H1 (cell line): ENCODE results near the gene SOX6. TPM values are rescaled to one million over a fixed set of nuclear protein-coding genes. Genes with fewer than 3 reads are reported as not detected.

Experiments
- CTCF ChIA-PET: fragments of 300-600 bp; sonication (Branson Sonifier 250); formaldehyde crosslinking; loops from one replicate; lab custom pipeline; 2021; ENCODE audit not compliant: partially characterized antibody; lab: Charles Lee
- POLR2A ChIA-PET: fragments of 300-600 bp; sonication (Branson Sonifier 250); formaldehyde crosslinking; loops from one replicate; lab custom pipeline; 2021; ENCODE audit warnings: inconsistent platforms; ENCODE audit not compliant: partially characterized antibody; lab: Charles Lee
- DNase-seq, 2 experiments: peaks; one replicate each; pipeline versions ENCODE4 v3.0.0 to v3.0.0-alpha.2; 2010 to 2022; ENCODE audit warnings: low spot score in 2 of 2, low read depth in 1 of 2, mixed read lengths in 1 of 2
- FAIRE-seq: peaks from 2 replicates; lab custom pipeline; 2011; peaks lifted over from hg19 to GRCh38; lab: Jason Lieb, UNC
- H2AFZ ChIP-seq: 2 replicates; pipeline ENCODE4 v1.8.1; 2012; ENCODE audit warnings: low read length, inconsistent platforms
- H2AK5ac ChIP-seq: 2 replicates; pipeline ENCODE4 v1.6.1; 2013; ENCODE audit warnings: low read depth, low read length
- H2BK120ac ChIP-seq: replicated peaks from 2 replicates; pipeline ENCODE3; 2013; ENCODE audit warnings: low read depth, low read length, inconsistent platforms
- H2BK12ac ChIP-seq: 2 replicates; pipeline ENCODE4 v1.6.1; 2013; ENCODE audit warnings: low read depth, low read length
- H2BK15ac ChIP-seq: 2 replicates; pipeline ENCODE4 v1.6.1; 2013; ENCODE audit warnings: low read length
- H2BK20ac ChIP-seq: 2 replicates; pipeline ENCODE4 v1.6.1; 2013; ENCODE audit warnings: low read length
- H2BK5ac ChIP-seq: 2 replicates; pipeline ENCODE4 v1.6.1; 2013; ENCODE audit warnings: low read depth, low read length
- H3K14ac ChIP-seq: 2 replicates; pipeline ENCODE4 v1.6.1; 2013; ENCODE audit warnings: inconsistent platforms; ENCODE audit not compliant: insufficient read length
- H3K18ac ChIP-seq: 2 replicates; pipeline ENCODE4 v1.6.1; 2013; ENCODE audit warnings: low read length; ENCODE audit errors: extremely low read depth
- H3K23ac ChIP-seq: 2 replicates; pipeline ENCODE4 v1.6.1; 2013; ENCODE audit warnings: inconsistent platforms; ENCODE audit not compliant: insufficient read length
- H3K23me2 ChIP-seq: 2 replicates; pipeline ENCODE4 v1.6.1; 2013; ENCODE audit warnings: low read depth, low read length
- H3K27ac ChIP-seq: 2 replicates; pipeline ENCODE4 v1.6.1; 2011; ENCODE audit warnings: low read depth, low read length, inconsistent platforms
- H3K27me3 ChIP-seq, 4 experiments: replicated peaks in 1 of 4; 1 replicate in 1 of 4; 2 replicates in 3 of 4; pipeline versions ENCODE4 v1.6.1 to v1.8.1; 2011 to 2013; ENCODE audit warnings: low read length in 3 of 4, mild to moderate bottlenecking in 3 of 4, inconsistent platforms in 2 of 4, mixed read lengths in 2 of 4, moderate library complexity in 1 of 4; ENCODE audit not compliant: control insufficient read depth in 3 of 4, insufficient read depth in 3 of 4; ENCODE audit errors: extremely low read depth in 1 of 4
- H3K36me3 ChIP-seq, 4 experiments: 2 replicates each; pipeline versions ENCODE4 v1.6.1 to v1.8.1; 2011 to 2013; ENCODE audit warnings: mild to moderate bottlenecking in 4 of 4, low read length in 3 of 4, moderate library complexity in 2 of 4, control low read depth in 1 of 4, inconsistent platforms in 1 of 4; ENCODE audit not compliant: insufficient read depth in 4 of 4, control insufficient read depth in 2 of 4
- H3K4ac ChIP-seq: replicated peaks from 2 replicates; pipeline ENCODE3; 2013; ENCODE audit warnings: low read length, low read depth, mixed read lengths, inconsistent platforms; ENCODE audit not compliant: insufficient read length
- H3K4me1 ChIP-seq, 4 experiments: replicated peaks in 1 of 4; 1 replicate in 1 of 4; 2 replicates in 3 of 4; pipeline versions ENCODE4 v1.6.1 to v1.8.1; 2011 to 2013; ENCODE audit warnings: low read length in 3 of 4, inconsistent platforms in 2 of 4, mixed read lengths in 1 of 4; ENCODE audit not compliant: insufficient read depth in 4 of 4, control insufficient read depth in 3 of 4
- H3K4me2 ChIP-seq, 2 experiments: 2 replicates each; pipeline versions ENCODE4 v1.6.1 to v1.8.1; 2011 to 2013; ENCODE audit warnings: low read depth in 2 of 2, low read length in 2 of 2, control low read depth in 1 of 2, inconsistent platforms in 1 of 2, mild to moderate bottlenecking in 1 of 2; ENCODE audit not compliant: insufficient read depth in 1 of 2
- H3K4me3 ChIP-seq, 4 experiments: fragments of 200-600, 300-600 bp in 1 of 4; sonication (generic), shearing (Covaris generic), sonication (Bioruptor Twin) in 1 of 4; 2 replicates each; pipeline versions ENCODE4 v1.5.1 to v1.8.1; 2011 to 2016; ENCODE audit warnings: low read length in 4 of 4, low read depth in 3 of 4, control low read depth in 2 of 4, inconsistent platforms in 2 of 4, mild to moderate bottlenecking in 2 of 4, mixed read lengths in 1 of 4, moderate library complexity in 1 of 4; ENCODE audit not compliant: insufficient read depth in 2 of 4; ENCODE audit errors: extremely low read depth in 1 of 4
- H3K56ac ChIP-seq: replicated peaks from 2 replicates; pipeline ENCODE3; 2013; ENCODE audit warnings: low read depth, mild to moderate bottlenecking, mixed read lengths, low read length, inconsistent platforms; ENCODE audit not compliant: insufficient read length
- H3K79me1 ChIP-seq: 2 replicates; pipeline ENCODE4 v1.6.1; 2013; ENCODE audit warnings: low read depth, low read length, control low read depth
- H3K79me2 ChIP-seq, 2 experiments: 2 replicates each; pipeline versions ENCODE4 v1.6.1 to v1.8.1; 2012 to 2013; ENCODE audit warnings: low read length in 2 of 2, mild to moderate bottlenecking in 2 of 2, inconsistent platforms in 1 of 2; ENCODE audit not compliant: insufficient read depth in 2 of 2, control insufficient read depth in 1 of 2
- H3K9ac ChIP-seq, 4 experiments: replicated peaks in 1 of 4; 1 replicate in 1 of 4; 2 replicates in 3 of 4; pipeline versions ENCODE4 v1.6.1 to v1.8.1; 2011 to 2013; ENCODE audit warnings: low read depth in 3 of 4, low read length in 3 of 4, control low read depth in 2 of 4, mild to moderate bottlenecking in 2 of 4, moderate library complexity in 2 of 4, inconsistent platforms in 1 of 4; ENCODE audit errors: extremely low read depth in 1 of 4
- H3K9me3 ChIP-seq, 2 experiments: 2 replicates each; pipeline versions ENCODE4 v1.6.1 to v1.8.1; 2012 to 2013; ENCODE audit warnings: mild to moderate bottlenecking in 2 of 2, moderate library complexity in 2 of 2, control low read depth in 1 of 2, inconsistent platforms in 1 of 2, low read depth in 1 of 2, low read length in 1 of 2, mixed read lengths in 1 of 2; ENCODE audit not compliant: insufficient read depth in 2 of 2
- H4K20me1 ChIP-seq, 2 experiments: replicated peaks in 1 of 2; 2 replicates each; pipeline versions ENCODE3 to v1.8.1; 2011 to 2013; ENCODE audit warnings: inconsistent platforms in 2 of 2, low read length in 2 of 2, mild to moderate bottlenecking in 1 of 2; ENCODE audit not compliant: insufficient read depth in 2 of 2, control insufficient read depth in 1 of 2
- H4K5ac ChIP-seq: 2 replicates; pipeline ENCODE4 v1.6.1; 2013; ENCODE audit warnings: low read length, low read depth, mixed read lengths, inconsistent platforms; ENCODE audit not compliant: insufficient read length
- H4K8ac ChIP-seq: 2 replicates; pipeline ENCODE4 v1.8.0; 2013; ENCODE audit warnings: mild to moderate bottlenecking, moderate library complexity, low read length, inconsistent platforms; ENCODE audit not compliant: insufficient read depth; ENCODE audit errors: extremely low read depth
- H4K91ac ChIP-seq: replicated peaks from 2 replicates; pipeline ENCODE3; 2013; ENCODE audit warnings: low read length, mixed read lengths, inconsistent platforms; ENCODE audit not compliant: insufficient read length
- TEAD4 ChIP-seq: IDR thresholded peaks from 2 replicates; pipeline ENCODE4 v1.6.1; 2012; ENCODE audit warnings: low read depth, low read length, inconsistent platforms, mixed read lengths
- WGBS, 2 experiments: shearing (Covaris generic) in 1 of 2; methylation state at CpG; one replicate each; pipeline versions ENCODE4 v1.1.6 to v1.1.7; 2013 to 2015; ENCODE audit warnings: low lambda C conversion rate in 2 of 2, mixed read lengths in 2 of 2, inconsistent platforms in 1 of 2, low coverage in 1 of 2, missing lambda C conversion rate in 1 of 2; ENCODE audit not compliant: insufficient replicate concordance in 2 of 2, insufficient coverage in 1 of 2, insufficient read length in 1 of 2; ENCODE audit errors: extremely low coverage in 1 of 2, missing lambda C conversion rate in 1 of 2; 5-methylcytosine and 5-hydroxymethylcytosine counted together
- polyA plus RNA-seq, 7 experiments: library from polyadenylated mRNA; depleted of rRNA in 3 of 7; stranded (reverse) in 5 of 7; unstranded in 2 of 7; fragments of >200 nt in 5 of 7; fragments of 200-250 nt in 2 of 7; gene quantifications; 1 replicate in 5 of 7; 2 replicates in 1 of 7; 4 replicates in 1 of 7; pipeline versions ENCODE4 v1.2.1 to v1.2.3, GENCODE V29; 2011 to 2013; ENCODE audit warnings: missing spikeins in 2 of 7, mixed read lengths in 2 of 7
- total RNA-seq: library from RNA; stranded (reverse); fragmentation: NEBNext Ultra II Directional; extraction: Animal tissue kit (Norgen Biotek cat#: 25700); gene quantifications from 2 replicates; pipeline ENCODE4 v1.2.1, GENCODE V29; 2021

Gene SOX6
- total and polyA plus RNA-seq, 2 of the 8 experiments (the other 6 are each of a cell fraction or from before 2014, with no cell fraction given), result 0.09 TPM; not detected in 1

- Histone ChIP-seq H2BK15ac (no peak overlapping the region), H3K9me3 (no peaks in the 10 kb centered on the region), H3K79me2 (no peaks in the 10 kb centered on the region), H3K27me3 (peaks cover 0 to 2% (median 1%) of the 10 kb centered on the region in 4 experiments; a peak in 1 of 7 replicates), H4K8ac (no peak overlapping the region), H3K4ac (no peak overlapping the region), H4K91ac (no peak overlapping the region), H2BK120ac (no peak overlapping the region), H3K36me3 (no peaks in the 10 kb centered on the region), H3K9ac (no peak overlapping the region), H2BK12ac (no peak overlapping the region), H3K23ac (no peak overlapping the region), H2AK5ac (no peak overlapping the region), H2AFZ (no peak overlapping the region), H3K14ac (no peak overlapping the region), H2BK5ac (no peak overlapping the region), H3K18ac (no peak overlapping the region), H4K5ac (no peak overlapping the region), H2BK20ac (no peak overlapping the region), H3K4me1 (peaks cover 0 to 3% (median 1%) of the 10 kb centered on the region in 4 experiments; a peak in 1 of 7 replicates), H3K4me2 (no peak overlapping the region), H3K27ac (no peak overlapping the region), H4K20me1 (no peaks in the 10 kb centered on the region), H3K4me3 (no peak overlapping the region), H3K23me2 (no peaks in the 10 kb centered on the region), H3K56ac (no peak overlapping the region), H3K79me1 (no peaks in the 10 kb centered on the region)
- no peak for FAIRE-seq
- 83% methylated on average over 2 of the region's 2 CpGs; no CpG with 5 or more reads in 1 of the 2 experiments for WGBS, 2 experiments
- ChIA-PET POLR2A (no interaction called here), CTCF (interaction anchor here (0.6 to 1.7 kb wide), 5 partner anchors 14 to 203 kb away, joined by 3 to 5 read pairs (median 3); no protein-coding TSS in a partner anchor)
- DNase-seq, result no peak
- no peak for TF ChIP-seq TEAD4
Observed at GRCh38 chr11:15967166-15967565, 389.2 kb downstream of the SOX6 start.
